GM12878 (cell line): ENCODE measurements around the gene MSMB.

Experiments used
- CBFB ChIP-seq: IDR thresholded peaks from 2 replicates; pipeline ENCODE4 v1.6.1; 2016; ENCODE audit warnings: antibody characterized with exemption, low read depth
- CHD4 ChIP-seq: fragments of 200-600 bp; sonication (generic); IDR thresholded peaks from 2 replicates; pipeline ENCODE4 v1.6.1; 2016; ENCODE audit warnings: mild to moderate bottlenecking
- CUX1 ChIP-seq: IDR thresholded peaks from 2 replicates; pipeline ENCODE4 v1.6.1; 2012; ENCODE audit warnings: improper control_type of control experiment, low read depth, low read length; ENCODE audit not compliant: insufficient replicate concordance
- EZH2 ChIP-seq: IDR thresholded peaks from 2 replicates; pipeline ENCODE4 v1.6.1; 2012; ENCODE audit warnings: low read depth, mild to moderate bottlenecking, control low read depth, inconsistent platforms, low read length, borderline replicate concordance; ENCODE audit not compliant: control insufficient read depth
- MTA2 ChIP-seq: fragments of 450-650 bp; IDR thresholded peaks from 2 replicates; pipeline ENCODE4 v1.6.1; 2016; ENCODE audit warnings: low read depth, mild to moderate bottlenecking, moderate library complexity
- NR2C2 ChIP-seq: IDR thresholded peaks from 2 replicates; pipeline ENCODE4 v1.6.1; 2011; ENCODE audit warnings: borderline replicate concordance, low read depth; ENCODE audit not compliant: control insufficient read depth, insufficient read length
- NRF1 ChIP-seq: conservative IDR thresholded peaks from 2 replicates; pipeline ENCODE4 v1.6.1; 2011; ENCODE audit warnings: mild to moderate bottlenecking, low read depth, low read length, improper control_type of control experiment
- POLR2A ChIP-seq: IDR thresholded peaks from 2 replicates; pipeline ENCODE4 v1.6.1; 2011; ENCODE audit warnings: low read depth, mild to moderate bottlenecking, low read length
- SP1 ChIP-seq: IDR thresholded peaks from one replicate; pipeline ENCODE4 v1.6.1; 2011; ENCODE audit warnings: low read depth, low read length
- ZBTB33 ChIP-seq: fragments of 450-650 bp; IDR thresholded peaks from 2 replicates; pipeline ENCODE4 v1.6.1; 2017; ENCODE audit warnings: mild to moderate bottlenecking
- TF ChIP-seq, protein P1 (sequence below): IDR thresholded peaks from 2 replicates; pipeline ENCODE4 v1.6.1; 2012; ENCODE audit warnings: mild to moderate bottlenecking, low read depth, low read length
- TF ChIP-seq, protein P2 (sequence below), 3 experiments: IDR thresholded peaks in 2 of 3; conservative IDR thresholded peaks in 1 of 3; 2 replicates each; pipeline ENCODE4 v1.5.1; 2011; ENCODE audit warnings: low read depth in 3 of 3, low read length in 3 of 3, mild to moderate bottlenecking in 3 of 3, control low read depth in 2 of 3, moderate library complexity in 2 of 3, inconsistent platforms in 1 of 3, mixed read lengths in 1 of 3; ENCODE audit not compliant: control insufficient read depth in 2 of 3, insufficient read depth in 1 of 3; ENCODE audit errors: extremely low read depth in 1 of 3
- TF ChIP-seq, protein P3 (sequence below): IDR thresholded peaks from 2 replicates; pipeline ENCODE4 v1.6.1; 2011; ENCODE audit warnings: low read depth, low read length, improper control_type of control experiment, borderline replicate concordance

DNA sequence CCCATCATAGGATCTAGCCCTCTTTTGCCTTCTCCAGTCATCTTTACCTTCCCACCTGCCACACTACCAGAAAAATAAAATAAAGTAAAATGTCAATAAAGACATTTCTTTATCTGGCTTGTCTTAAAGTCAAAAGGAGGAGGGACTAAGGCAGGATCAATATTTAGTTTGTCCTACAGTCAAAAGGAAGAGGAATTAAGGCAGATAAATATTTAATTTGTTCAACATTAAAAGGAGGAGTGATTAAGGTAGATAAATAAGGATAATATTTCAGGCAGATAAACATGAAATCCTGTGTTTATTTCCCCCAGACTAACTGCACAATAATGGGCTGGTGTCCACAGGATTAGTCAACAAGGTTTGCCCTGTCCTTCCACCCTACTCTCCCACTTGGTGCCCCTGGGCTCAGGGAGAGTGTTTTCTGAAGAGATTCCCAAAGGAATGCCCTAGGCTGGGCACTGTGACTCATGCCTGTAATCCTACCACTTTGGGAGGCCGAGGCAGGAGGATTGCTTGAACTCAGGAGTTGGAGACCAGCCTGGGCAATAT, 18.3 kb upstream of the MSMB start:
- TF ChIP-seq POLR2A = no peak
- TF ChIP-seq, protein P1, sequence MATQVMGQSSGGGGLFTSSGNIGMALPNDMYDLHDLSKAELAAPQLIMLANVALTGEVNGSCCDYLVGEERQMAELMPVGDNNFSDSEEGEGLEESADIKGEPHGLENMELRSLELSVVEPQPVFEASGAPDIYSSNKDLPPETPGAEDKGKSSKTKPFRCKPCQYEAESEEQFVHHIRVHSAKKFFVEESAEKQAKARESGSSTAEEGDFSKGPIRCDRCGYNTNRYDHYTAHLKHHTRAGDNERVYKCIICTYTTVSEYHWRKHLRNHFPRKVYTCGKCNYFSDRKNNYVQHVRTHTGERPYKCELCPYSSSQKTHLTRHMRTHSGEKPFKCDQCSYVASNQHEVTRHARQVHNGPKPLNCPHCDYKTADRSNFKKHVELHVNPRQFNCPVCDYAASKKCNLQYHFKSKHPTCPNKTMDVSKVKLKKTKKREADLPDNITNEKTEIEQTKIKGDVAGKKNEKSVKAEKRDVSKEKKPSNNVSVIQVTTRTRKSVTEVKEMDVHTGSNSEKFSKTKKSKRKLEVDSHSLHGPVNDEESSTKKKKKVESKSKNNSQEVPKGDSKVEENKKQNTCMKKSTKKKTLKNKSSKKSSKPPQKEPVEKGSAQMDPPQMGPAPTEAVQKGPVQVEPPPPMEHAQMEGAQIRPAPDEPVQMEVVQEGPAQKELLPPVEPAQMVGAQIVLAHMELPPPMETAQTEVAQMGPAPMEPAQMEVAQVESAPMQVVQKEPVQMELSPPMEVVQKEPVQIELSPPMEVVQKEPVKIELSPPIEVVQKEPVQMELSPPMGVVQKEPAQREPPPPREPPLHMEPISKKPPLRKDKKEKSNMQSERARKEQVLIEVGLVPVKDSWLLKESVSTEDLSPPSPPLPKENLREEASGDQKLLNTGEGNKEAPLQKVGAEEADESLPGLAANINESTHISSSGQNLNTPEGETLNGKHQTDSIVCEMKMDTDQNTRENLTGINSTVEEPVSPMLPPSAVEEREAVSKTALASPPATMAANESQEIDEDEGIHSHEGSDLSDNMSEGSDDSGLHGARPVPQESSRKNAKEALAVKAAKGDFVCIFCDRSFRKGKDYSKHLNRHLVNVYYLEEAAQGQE = no peak
- TF ChIP-seq, protein P2, sequence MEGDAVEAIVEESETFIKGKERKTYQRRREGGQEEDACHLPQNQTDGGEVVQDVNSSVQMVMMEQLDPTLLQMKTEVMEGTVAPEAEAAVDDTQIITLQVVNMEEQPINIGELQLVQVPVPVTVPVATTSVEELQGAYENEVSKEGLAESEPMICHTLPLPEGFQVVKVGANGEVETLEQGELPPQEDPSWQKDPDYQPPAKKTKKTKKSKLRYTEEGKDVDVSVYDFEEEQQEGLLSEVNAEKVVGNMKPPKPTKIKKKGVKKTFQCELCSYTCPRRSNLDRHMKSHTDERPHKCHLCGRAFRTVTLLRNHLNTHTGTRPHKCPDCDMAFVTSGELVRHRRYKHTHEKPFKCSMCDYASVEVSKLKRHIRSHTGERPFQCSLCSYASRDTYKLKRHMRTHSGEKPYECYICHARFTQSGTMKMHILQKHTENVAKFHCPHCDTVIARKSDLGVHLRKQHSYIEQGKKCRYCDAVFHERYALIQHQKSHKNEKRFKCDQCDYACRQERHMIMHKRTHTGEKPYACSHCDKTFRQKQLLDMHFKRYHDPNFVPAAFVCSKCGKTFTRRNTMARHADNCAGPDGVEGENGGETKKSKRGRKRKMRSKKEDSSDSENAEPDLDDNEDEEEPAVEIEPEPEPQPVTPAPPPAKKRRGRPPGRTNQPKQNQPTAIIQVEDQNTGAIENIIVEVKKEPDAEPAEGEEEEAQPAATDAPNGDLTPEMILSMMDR (IDR thresholded peaks at IDR 0.05 in 2 of 3, conservative IDR thresholded peaks at IDR 0.05 in 1 of 3; ENCODE audit: control insufficient read depth in 2 of 3, extremely low read depth in 1 of 3, insufficient read depth in 1 of 3, low read depth in 3 of 3, low read length in 3 of 3) = no peak
- TF ChIP-seq CUX1 = no peak
- TF ChIP-seq MTA2 = no peak
- TF ChIP-seq CBFB = no peak
- no peak for TF ChIP-seq NR2C2
- TF ChIP-seq, protein P3, sequence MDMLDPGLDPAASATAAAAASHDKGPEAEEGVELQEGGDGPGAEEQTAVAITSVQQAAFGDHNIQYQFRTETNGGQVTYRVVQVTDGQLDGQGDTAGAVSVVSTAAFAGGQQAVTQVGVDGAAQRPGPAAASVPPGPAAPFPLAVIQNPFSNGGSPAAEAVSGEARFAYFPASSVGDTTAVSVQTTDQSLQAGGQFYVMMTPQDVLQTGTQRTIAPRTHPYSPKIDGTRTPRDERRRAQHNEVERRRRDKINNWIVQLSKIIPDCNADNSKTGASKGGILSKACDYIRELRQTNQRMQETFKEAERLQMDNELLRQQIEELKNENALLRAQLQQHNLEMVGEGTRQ = no peak
- no peak for TF ChIP-seq CHD4
- no peak for TF ChIP-seq NRF1
- TF ChIP-seq SP1 = no peak
- TF ChIP-seq EZH2 = no peak
- no peak for TF ChIP-seq ZBTB33
